Measurements from ENCODE around the gene SMIM10L2A. TPM values are rescaled to one million over a fixed set of nuclear protein-coding genes. Genes with fewer than 3 reads are reported as not detected.

Gene SMIM10L2A
- total RNA-seq, 1 donor from 2014 or later: 9.5 TPM

DNA sequence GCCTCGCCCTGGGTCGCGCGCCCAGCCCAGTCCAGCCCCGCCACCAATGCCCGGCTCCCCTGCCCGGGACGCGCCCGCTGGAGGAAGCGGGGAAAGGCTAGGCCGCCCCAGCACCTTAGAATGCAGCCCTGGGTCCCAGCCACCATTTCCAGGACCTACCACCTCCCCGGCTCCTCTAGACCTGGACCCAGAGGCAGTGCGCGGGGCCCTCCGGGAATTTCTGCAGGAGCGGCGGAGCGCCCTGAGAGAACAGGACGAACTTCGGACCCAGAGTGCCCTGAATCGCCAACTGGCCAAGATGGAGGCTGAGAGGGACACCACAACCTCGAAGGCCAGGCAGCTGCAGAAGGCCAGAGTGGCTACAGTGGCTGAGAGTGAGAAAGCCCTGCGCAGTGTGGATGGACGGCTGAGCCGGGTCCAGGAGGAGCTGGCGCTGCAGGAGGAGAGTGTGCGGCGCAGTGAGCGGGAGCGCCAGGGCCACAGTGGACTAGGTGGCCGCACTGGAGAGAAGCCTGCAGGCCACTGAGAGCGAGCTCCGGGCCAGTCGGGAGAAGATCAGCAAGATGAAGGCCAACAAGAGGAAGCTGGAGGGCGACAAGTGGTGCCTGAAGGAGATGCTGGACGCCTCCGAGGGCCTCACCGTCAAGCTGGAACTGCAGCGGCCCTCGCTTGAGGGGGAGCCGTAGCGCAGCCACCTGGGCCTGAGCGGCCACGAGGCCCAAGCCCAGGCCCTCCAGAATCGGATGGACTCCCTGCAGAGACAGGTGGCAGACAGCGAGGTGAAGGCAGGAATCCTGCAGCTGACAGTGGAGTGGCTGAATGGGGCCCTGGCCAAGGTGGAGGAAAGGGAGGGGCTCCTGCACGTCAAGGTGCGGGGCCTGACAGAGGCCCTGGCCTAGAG is 15.5 kb downstream of the SMIM10L2A start:
- no peak overlapping the region for H3K27ac Mint-ChIP-seq
- H3K4me3 Mint-ChIP-seq (ENCODE audit: low read depth): no peak overlapping the region
- DNase-seq (ENCODE audit: low spot score, unreplicated experiment): no peak
- H3K36me3 Mint-ChIP-seq (ENCODE audit: insufficient read depth): no peaks in the 10 kb centered on the region
- TF ChIP-seq, protein P1, sequence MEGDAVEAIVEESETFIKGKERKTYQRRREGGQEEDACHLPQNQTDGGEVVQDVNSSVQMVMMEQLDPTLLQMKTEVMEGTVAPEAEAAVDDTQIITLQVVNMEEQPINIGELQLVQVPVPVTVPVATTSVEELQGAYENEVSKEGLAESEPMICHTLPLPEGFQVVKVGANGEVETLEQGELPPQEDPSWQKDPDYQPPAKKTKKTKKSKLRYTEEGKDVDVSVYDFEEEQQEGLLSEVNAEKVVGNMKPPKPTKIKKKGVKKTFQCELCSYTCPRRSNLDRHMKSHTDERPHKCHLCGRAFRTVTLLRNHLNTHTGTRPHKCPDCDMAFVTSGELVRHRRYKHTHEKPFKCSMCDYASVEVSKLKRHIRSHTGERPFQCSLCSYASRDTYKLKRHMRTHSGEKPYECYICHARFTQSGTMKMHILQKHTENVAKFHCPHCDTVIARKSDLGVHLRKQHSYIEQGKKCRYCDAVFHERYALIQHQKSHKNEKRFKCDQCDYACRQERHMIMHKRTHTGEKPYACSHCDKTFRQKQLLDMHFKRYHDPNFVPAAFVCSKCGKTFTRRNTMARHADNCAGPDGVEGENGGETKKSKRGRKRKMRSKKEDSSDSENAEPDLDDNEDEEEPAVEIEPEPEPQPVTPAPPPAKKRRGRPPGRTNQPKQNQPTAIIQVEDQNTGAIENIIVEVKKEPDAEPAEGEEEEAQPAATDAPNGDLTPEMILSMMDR (IDR thresholded peaks at IDR 0.05; ENCODE audit: unreplicated experiment): no peak
- no peaks in the 10 kb centered on the region for H3K4me1 Mint-ChIP-seq (ENCODE audit: low read depth)
- H3K27me3 Mint-ChIP-seq: no peaks in the 10 kb centered on the region
- H3K9me3 Mint-ChIP-seq (ENCODE audit: low read depth): peaks cover 4% of the 10 kb centered on the region

DNA sequence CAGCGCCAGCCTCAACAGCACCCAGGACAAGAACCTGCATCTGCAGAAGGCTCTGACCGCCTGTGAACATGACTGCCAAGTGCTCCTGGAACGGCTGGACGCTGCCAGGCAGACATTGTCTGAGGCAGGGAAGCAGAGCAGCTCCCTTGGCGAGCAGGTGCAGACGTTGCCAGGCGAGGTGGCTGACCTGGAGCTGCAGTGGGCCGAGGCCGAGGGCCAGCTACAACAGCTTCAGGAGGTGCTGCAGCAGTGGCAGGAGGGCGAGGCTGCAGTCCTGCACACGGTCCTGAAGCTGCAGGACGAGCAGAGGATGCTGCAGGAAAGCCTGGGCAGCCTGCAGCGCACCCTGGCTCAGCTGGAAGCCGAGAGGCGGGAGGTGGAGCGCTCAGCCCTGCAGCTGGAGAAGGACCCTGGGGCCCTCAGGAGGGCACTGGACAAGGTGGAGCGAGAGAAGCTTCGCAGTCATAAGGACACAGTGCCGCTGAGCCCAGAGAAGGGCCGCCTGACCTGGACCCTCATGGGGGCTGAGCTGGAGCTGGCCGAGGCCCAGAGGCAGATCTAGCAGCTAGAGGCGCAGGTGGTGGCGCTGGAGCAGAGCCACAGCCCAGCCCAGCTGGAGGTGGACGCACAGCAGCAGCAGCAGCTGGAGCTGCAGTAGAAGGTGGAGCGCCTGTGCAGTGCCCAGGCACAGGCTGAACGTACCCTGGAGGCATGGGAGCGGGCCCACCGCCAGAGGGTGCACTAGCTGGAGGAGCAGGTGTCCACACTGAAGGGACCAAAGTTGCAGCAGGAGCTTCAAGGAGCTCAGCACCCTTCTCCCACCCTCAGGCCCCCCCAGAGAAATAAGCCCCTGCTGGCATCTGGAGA is 16.4 kb downstream of the SMIM10L2A start:
- no peaks in the 10 kb centered on the region for H3K36me3 Mint-ChIP-seq (ENCODE audit: insufficient read depth)
- DNase-seq (ENCODE audit: low spot score, unreplicated experiment): no peak
- H3K27ac Mint-ChIP-seq: no peak overlapping the region
- peaks cover 4% of the 10 kb centered on the region for H3K9me3 Mint-ChIP-seq (ENCODE audit: low read depth)
- no peak overlapping the region for H3K4me3 Mint-ChIP-seq (ENCODE audit: low read depth)
- no peaks in the 10 kb centered on the region for H3K4me1 Mint-ChIP-seq (ENCODE audit: low read depth)
- no peaks in the 10 kb centered on the region for H3K27me3 Mint-ChIP-seq
- TF ChIP-seq, protein P1 (IDR thresholded peaks at IDR 0.05; ENCODE audit: unreplicated experiment): peak; percentile 10

DNA sequence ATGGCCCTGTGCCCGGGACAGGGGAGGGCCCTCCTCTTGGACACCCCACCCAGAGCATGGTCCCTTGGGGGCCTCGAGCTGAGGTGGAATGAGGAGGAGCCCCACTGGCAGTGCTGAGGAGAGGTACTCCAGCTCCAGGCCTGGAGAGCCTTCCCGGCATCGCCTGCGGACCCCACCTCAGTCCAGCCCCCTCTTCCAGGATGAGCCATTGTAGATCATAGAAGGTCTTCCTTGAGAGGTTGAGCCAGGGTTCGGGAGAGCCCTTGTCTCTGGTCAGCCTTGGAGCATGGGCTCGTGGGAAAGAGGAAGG is 16.9 kb downstream of the SMIM10L2A start:
- H3K27me3 Mint-ChIP-seq: no peaks in the 10 kb centered on the region
- no peak overlapping the region for H3K4me3 Mint-ChIP-seq (ENCODE audit: low read depth)
- peaks cover 6% of the 10 kb centered on the region for H3K9me3 Mint-ChIP-seq (ENCODE audit: low read depth)
- H3K4me1 Mint-ChIP-seq (ENCODE audit: low read depth): no peaks in the 10 kb centered on the region
- no peaks in the 10 kb centered on the region for H3K36me3 Mint-ChIP-seq (ENCODE audit: insufficient read depth)
- TF ChIP-seq, protein P1 (IDR thresholded peaks at IDR 0.05; ENCODE audit: unreplicated experiment): no peak
- no peak overlapping the region for H3K27ac Mint-ChIP-seq
- DNase-seq (ENCODE audit: low spot score, unreplicated experiment): no peak

DNA sequence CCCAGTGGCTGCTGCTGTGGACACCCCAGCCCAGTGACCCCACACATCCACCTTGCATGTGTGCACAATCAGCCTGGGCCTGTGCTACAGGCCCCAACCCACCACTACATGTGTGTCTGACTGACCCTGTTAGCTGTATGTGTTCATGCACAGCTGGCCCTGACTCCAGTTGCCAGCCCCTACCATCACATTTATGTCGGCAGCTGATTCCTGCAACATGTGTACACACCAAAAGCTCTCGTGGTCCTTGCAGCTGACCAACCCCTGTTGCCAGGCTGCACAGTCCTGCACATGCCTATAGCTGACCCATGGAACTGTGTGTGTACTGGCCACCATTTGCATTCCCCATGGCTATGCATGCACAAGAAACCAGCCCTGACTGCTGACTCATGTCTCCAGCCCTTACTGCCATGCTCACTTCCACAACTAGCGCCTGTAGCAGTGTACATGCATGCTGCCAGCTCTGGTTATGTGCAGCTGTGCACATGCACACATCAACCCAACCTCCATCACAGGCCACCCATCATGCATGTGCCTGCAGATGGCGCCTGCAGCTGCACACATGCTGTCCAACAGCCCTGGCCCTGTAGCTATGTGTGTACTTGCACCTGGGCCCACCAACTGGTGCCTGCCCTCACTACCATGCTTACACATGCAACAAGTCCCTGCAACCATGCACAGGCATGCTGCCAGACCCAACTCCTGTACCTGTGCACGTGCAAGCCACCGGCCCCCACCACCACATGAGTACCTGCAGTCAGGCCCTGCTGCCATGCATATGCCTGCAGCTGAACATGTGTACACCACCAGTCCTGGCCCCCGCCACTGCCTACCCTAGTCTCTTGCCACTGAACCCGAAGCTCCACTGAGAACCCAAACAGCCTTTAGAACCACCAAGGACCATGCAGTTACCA is 28.1 kb downstream of the SMIM10L2A start:
- TF ChIP-seq, protein P1 (IDR thresholded peaks at IDR 0.05; ENCODE audit: unreplicated experiment): no peak
- H3K27me3 Mint-ChIP-seq: no peaks in the 10 kb centered on the region
- DNase-seq (ENCODE audit: low spot score, unreplicated experiment): no peak
- no peak overlapping the region for H3K27ac Mint-ChIP-seq
- no peaks in the 10 kb centered on the region for H3K36me3 Mint-ChIP-seq (ENCODE audit: insufficient read depth)
- H3K4me3 Mint-ChIP-seq (ENCODE audit: low read depth): no peak overlapping the region
- peaks cover 5% of the 10 kb centered on the region for H3K4me1 Mint-ChIP-seq (ENCODE audit: low read depth)
- H3K9me3 Mint-ChIP-seq (ENCODE audit: low read depth): peaks cover 15% of the 10 kb centered on the region

Data from progenitor cell of endocrine pancreas (in vitro differentiated cells).